Activated CD4-positive, alpha-beta T cell treated with anti-CD3 and anti-CD28 coated beads for 36 hours (primary cell): ENCODE measurements around the gene FETUB. TPM values are rescaled to one million over a fixed set of nuclear protein-coding genes. Genes with fewer than 3 reads are reported as not detected.

Experiments used
- ATAC-seq: fragments of 200-7000 bp; cut with Tn5 transposase; one replicate; pipeline ENCODE4 v1.10.0; 2021; ENCODE audit warnings: mild to moderate bottlenecking, moderate library complexity
- CTCF ChIA-PET: fragments of 350-600 bp; sonication (Branson Sonifier 250); formaldehyde crosslinking; loops from one replicate; lab custom pipeline; 2021; ENCODE audit warnings: antibody characterized with exemption; lab: Charles Lee
- POLR2A ChIA-PET: fragments of 350-600 bp; sonication (Branson Sonifier 250); formaldehyde crosslinking; loops from one replicate; lab custom pipeline; 2021; ENCODE audit warnings: antibody characterized with exemption, inconsistent platforms; lab: Charles Lee
- DNase-seq: peaks from one replicate; pipeline ENCODE4 v3.0.0-alpha.2; 2020
- H3K27ac Mint-ChIP-seq: one replicate; pipeline ENCODE4 v1.8.0; 2021; ENCODE audit warnings: mixed read lengths
- H3K27me3 Mint-ChIP-seq: one replicate; pipeline ENCODE4 v1.8.0; 2021; ENCODE audit warnings: mixed read lengths
- H3K36me3 Mint-ChIP-seq: one replicate; pipeline ENCODE4 v1.8.0; 2021; ENCODE audit warnings: low read depth, mixed read lengths
- H3K4me1 Mint-ChIP-seq: one replicate; pipeline ENCODE4 v1.8.0; 2021; ENCODE audit warnings: mixed read lengths
- H3K4me3 Mint-ChIP-seq: one replicate; pipeline ENCODE4 v1.8.0; 2021; ENCODE audit warnings: mild to moderate bottlenecking, moderate library complexity, mixed read lengths
- H3K9me3 Mint-ChIP-seq: one replicate; pipeline ENCODE4 v1.8.0; 2021; ENCODE audit warnings: low read depth, mixed read lengths
- intact Hi-C, 2 experiments: fragments of 100-400 bp; cut with DNase I in 1 of 2; cut with micrococcal nuclease in 1 of 2; formaldehyde crosslinking; loops; one replicate each; pipeline versions ENCODE4 v1.14.2 to v1.15.1; 2022 to 2024; cut with DNase I, micrococcal nuclease
- total RNA-seq, 2 experiments: library from RNA; stranded (reverse); gene quantifications; one replicate each; pipeline ENCODE4 v1.2.3, GENCODE V29; 2021

The FETUB gene
- total RNA-seq, 2 experiments from 2014 or later: not detected

DNA sequence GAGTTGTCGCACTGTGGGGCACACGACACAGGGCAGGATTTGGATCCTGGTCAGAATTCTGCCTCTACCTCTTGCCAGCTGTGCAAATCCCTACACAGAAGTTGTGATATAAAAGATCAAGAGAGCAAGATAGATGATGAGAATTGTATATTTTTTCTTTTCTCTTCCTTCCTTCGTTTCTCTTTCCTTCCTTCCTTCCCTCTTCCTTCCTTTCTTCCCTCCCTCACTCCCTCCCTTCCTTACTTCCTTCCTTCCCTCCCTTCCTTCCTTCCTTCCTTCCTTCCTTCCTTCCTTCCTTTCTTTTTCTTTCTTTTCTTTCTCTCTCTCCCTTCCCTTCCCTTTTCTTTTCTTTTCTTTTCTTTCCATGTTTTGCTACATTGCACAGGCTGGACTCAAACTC lies 39.3 kb upstream of the FETUB start:
- Mint-ChIP-seq H3K27me3 (no peaks in the 10 kb centered on the region), H3K4me1 (no peaks in the 10 kb centered on the region), H3K36me3 (no peaks in the 10 kb centered on the region), H3K27ac (no peak overlapping the region), H3K4me3 (no peak overlapping the region), H3K9me3 (no peaks in the 10 kb centered on the region)
- intact Hi-C loops: no loop called here
- ATAC-seq: no peak
- DNase-seq: no peak
- POLR2A ChIA-PET: no interaction called here
- CTCF ChIA-PET: interaction anchor here (1.3 to 6.2 kb wide), 4 partner anchors 11 to 16 kb away, joined by 3 to 28 read pairs (median 4); no protein-coding TSS in a partner anchor

DNA sequence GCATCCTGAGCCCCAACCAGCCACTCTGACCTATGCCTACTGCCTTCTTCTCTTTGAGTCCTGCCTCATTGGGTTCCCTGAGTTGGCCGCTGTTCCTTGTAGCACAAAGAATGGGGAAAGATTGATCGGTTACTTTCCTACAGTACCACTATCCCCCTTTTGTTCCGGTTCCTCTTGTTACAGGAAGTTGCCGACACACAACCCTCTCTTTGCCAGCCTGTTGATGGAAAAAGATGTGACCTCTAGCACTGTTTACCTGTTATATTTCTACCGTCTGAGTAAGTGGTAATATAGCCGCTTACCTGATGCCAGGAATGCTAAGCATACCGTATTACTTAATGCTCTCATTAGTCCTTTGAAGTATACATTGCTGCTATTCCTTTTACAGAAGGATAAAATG lies 37.0 kb upstream of the FETUB start:
- ChIA-PET POLR2A (no interaction called here), CTCF (interaction anchor here (3.0 to 6.2 kb wide), 2 partner anchors 12 to 14 kb away, joined by 19 to 28 read pairs; no protein-coding TSS in a partner anchor)
- H3K9me3 Mint-ChIP-seq: no peaks in the 10 kb centered on the region
- ATAC-seq (no peak), DNase-seq (no peak)
- intact Hi-C loops: no loop called here
- H3K27ac Mint-ChIP-seq: no peak overlapping the region
- H3K4me1 Mint-ChIP-seq: no peaks in the 10 kb centered on the region
- no peak overlapping the region for H3K4me3 Mint-ChIP-seq
- H3K27me3 Mint-ChIP-seq: no peaks in the 10 kb centered on the region
- H3K36me3 Mint-ChIP-seq: no peaks in the 10 kb centered on the region

DNA sequence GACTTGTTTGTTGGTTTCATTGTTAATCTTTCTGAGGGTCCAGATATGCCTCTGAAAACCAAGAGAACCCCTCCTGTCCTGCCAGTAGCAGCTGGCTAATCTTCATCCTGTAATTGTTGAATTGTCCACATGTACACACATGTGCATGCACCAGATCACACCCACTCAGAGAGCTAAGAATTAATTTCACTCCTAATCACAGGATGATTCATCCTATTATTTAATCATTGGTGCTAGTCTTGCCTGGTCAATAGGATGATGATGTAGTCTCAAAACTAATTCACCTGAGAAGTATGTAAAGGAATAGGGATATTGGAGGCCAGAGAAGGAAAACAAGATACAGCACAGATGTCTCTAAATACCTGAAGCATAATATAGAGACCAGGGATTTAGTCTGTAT lies 35.1 kb upstream of the FETUB start:
- Mint-ChIP-seq H3K4me1 (no peaks in the 10 kb centered on the region), H3K9me3 (no peaks in the 10 kb centered on the region), H3K27me3 (no peaks in the 10 kb centered on the region), H3K36me3 (no peaks in the 10 kb centered on the region), H3K4me3 (no peak overlapping the region), H3K27ac (no peak overlapping the region)
- DNase-seq (no peak), ATAC-seq (no peak)
- CTCF ChIA-PET: interaction anchor here (0.7 to 6.2 kb wide), 3 partner anchors 10 to 1038 kb away, joined by 3 to 28 read pairs (median 19); no protein-coding TSS in a partner anchor
- intact Hi-C loops: no loop called here
- POLR2A ChIA-PET: no interaction called here

- H3K27ac Mint-ChIP-seq: no peak overlapping the region
- no peaks in the 10 kb centered on the region for H3K36me3 Mint-ChIP-seq
- DNase-seq: no peak
- no peaks in the 10 kb centered on the region for H3K27me3 Mint-ChIP-seq
- ChIA-PET CTCF (interaction anchor here (0.7 to 6.2 kb wide), 3 partner anchors 9 to 1037 kb away, joined by 3 to 28 read pairs (median 19); no protein-coding TSS in a partner anchor), POLR2A (no interaction called here)
- no peak overlapping the region for H3K4me3 Mint-ChIP-seq
- H3K9me3 Mint-ChIP-seq: no peaks in the 10 kb centered on the region
- H3K4me1 Mint-ChIP-seq: no peaks in the 10 kb centered on the region
- no peak for ATAC-seq
- intact Hi-C loops: no loop called here
Observed at GRCh38 chr3:186605561-186606545, 34.3 kb upstream of the FETUB start.

DNA sequence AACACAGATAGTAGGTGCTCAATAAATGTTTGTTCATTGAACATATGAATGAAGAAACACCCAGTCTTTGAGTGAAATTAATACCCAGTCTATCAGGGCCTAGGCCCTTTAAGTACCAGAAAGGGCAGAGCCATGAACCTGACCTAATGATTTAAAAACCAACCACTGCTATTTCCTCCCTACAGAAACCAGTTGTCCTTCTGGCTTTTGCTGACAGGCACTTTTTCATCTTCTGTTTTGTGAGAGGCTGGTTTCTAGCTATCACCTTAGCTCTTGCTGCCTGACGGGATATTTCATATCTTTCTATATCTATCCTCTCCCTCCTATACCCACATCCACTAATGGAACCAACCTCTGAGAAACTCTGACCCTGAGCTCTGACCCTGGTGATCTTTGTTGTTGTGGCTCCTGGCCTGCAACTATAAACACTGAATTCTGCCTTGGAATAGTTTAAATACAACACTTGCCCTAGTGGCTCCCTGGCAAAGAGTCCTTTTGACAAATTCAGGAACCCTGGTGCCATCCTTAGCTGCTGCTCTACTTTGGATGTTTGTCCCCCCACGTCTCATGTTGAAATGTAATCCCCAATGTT lies 31.5 kb upstream of the FETUB start:
- Mint-ChIP-seq H3K4me3 (no peak overlapping the region), H3K27ac (no peak overlapping the region), H3K36me3 (no peaks in the 10 kb centered on the region), H3K4me1 (no peaks in the 10 kb centered on the region), H3K27me3 (peaks cover 5% of the 10 kb centered on the region), H3K9me3 (no peaks in the 10 kb centered on the region)
- ChIA-PET POLR2A (interaction anchor here (0.6 to 0.9 kb wide), 2 partner anchors 15 to 696 kb away, joined by 3 read pairs; no protein-coding TSS in a partner anchor), CTCF (interaction anchor here (0.8 to 1.8 kb wide), 5 partner anchors 8 to 665 kb away, joined by 4 to 6 read pairs (median 5); no protein-coding TSS in a partner anchor)
- DNase-seq (no peak), ATAC-seq (no peak)
- intact Hi-C loops: no loop called here

- intact Hi-C loops: no loop called here
- ChIA-PET CTCF (interaction anchor here (0.5 to 1.8 kb wide), 11 partner anchors 8 to 666 kb away, joined by 3 to 6 read pairs (median 3); no protein-coding TSS in a partner anchor), POLR2A (interaction anchor here (0.6 to 0.9 kb wide), 2 partner anchors 15 to 697 kb away, joined by 3 read pairs; no protein-coding TSS in a partner anchor)
- Mint-ChIP-seq H3K27ac (no peak overlapping the region), H3K36me3 (no peaks in the 10 kb centered on the region), H3K4me3 (no peak overlapping the region), H3K27me3 (peaks cover 6% of the 10 kb centered on the region), H3K9me3 (no peaks in the 10 kb centered on the region), H3K4me1 (peaks cover 1% of the 10 kb centered on the region)
- ATAC-seq (peak; percentile 51), DNase-seq (peak; percentile 51)
Observed at GRCh38 chr3:186609247-186609868, 30.8 kb upstream of the FETUB start.

GRCh38 chr3:186612065-186612464 lies 28.1 kb upstream of the FETUB start:
- intact Hi-C loops: loop anchor here (10.0 kb wide), 2 partner anchors 367 to 553 kb away; no protein-coding TSS in a partner anchor
- H3K4me1 Mint-ChIP-seq: peaks cover 19% of the 10 kb centered on the region
- H3K4me3 Mint-ChIP-seq: no peak overlapping the region
- DNase-seq (no peak), ATAC-seq (no peak)
- H3K27ac Mint-ChIP-seq: no peak overlapping the region
- POLR2A ChIA-PET: no interaction called here
- peaks cover 10% of the 10 kb centered on the region for H3K27me3 Mint-ChIP-seq
- CTCF ChIA-PET: interaction anchor here (0.7 to 1.0 kb wide), 4 partner anchors 10 to 206 kb away, joined by 3 read pairs; no protein-coding TSS in a partner anchor
- H3K36me3 Mint-ChIP-seq: no peaks in the 10 kb centered on the region
- H3K9me3 Mint-ChIP-seq: no peaks in the 10 kb centered on the region

DNA sequence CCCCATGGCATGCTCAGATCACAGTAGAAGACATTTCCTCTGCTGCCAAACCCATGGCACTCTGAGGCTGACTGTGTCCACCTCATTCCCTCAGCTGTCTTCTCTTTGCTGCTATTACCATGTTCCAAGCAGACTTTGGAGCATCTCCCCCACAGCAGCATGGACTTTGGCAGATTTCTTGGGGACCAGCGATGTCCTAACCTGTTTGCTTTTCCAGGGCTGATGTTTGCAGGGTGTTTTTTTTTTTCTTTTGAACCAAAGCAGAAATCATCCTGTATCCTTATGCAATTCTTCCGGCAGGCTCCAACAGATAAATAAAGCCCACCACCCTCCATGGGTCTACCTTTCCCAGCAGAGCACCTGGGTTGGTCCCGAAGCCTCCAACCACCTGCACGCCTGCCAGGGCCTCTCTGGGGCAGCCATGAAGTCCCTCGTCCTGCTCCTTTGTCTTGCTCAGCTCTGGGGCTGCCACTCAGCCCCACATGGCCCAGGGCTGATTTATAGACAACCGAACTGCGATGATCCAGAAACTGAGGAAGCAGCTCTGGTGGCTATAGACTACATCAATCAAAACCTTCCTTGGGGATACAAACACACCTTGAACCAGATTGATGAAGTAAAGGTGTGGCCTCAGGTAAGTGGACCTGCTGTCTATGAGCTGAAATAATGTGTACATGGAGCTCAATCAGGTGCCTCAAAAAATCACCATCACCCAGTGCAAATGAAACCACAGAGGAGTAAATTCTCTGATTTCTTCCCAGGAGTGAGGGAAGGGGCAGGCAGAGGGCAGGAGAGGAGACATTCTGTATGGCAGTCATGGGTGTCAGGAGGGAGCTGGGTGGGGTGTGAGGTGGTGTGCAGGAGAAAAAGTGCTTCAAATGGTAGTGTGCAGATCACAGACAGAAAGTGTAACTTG lies 27.2 kb upstream of the FETUB start, which contains the start of gene AHSG:
TSS of gene AHSG (plus strand) at position 340 of the 916 bp plus-strand sequence. CDS start at position 422, 82 bp downstream.
- no peak within 1 kb of the TSS for H3K27ac Mint-ChIP-seq
- peaks cover 23% of the 10 kb centered on the region for H3K4me1 Mint-ChIP-seq
- intact Hi-C loops: loop anchor here (10.0 kb wide), 2 partner anchors 368 to 552 kb away; no protein-coding TSS in a partner anchor
- DNase-seq (no peak), ATAC-seq (no peak)
- CTCF ChIA-PET: interaction anchor here (0.7 to 5.7 kb wide), 12 partner anchors 11 to 953 kb away, joined by 3 to 90 read pairs (median 4); partner anchors contain the start of gene CRYGS
- H3K9me3 Mint-ChIP-seq: no peaks in the 10 kb centered on the region
- peaks cover 16% of the 10 kb centered on the region for H3K27me3 Mint-ChIP-seq
- H3K4me3 Mint-ChIP-seq: no peak within 1 kb of the TSS
- H3K36me3 Mint-ChIP-seq: no peaks in the 10 kb centered on the region
- POLR2A ChIA-PET: no interaction called here

GRCh38 chr3:186613637-186614265 lies 26.4 kb upstream of the FETUB start:
- Mint-ChIP-seq H3K27ac (no peak overlapping the region), H3K36me3 (no peaks in the 10 kb centered on the region), H3K4me1 (peaks cover 23% of the 10 kb centered on the region), H3K27me3 (peaks cover 24% of the 10 kb centered on the region), H3K4me3 (no peak overlapping the region), H3K9me3 (no peaks in the 10 kb centered on the region)
- CTCF ChIA-PET: interaction anchor here (0.6 to 5.7 kb wide), 28 partner anchors 9 to 954 kb away, joined by 3 to 90 read pairs (median 5); partner anchors contain the start of genes CRYGS and DNAJB11
- ATAC-seq (no peak), DNase-seq (no peak)
- intact Hi-C loops: loop anchor here (1.0 to 10.0 kb wide), 5 partner anchors 43 to 551 kb away; partner anchors contain the start of genes DNAJB11 (in 1 of the 2) and EIF4A2 (in 1 of the 2)
- POLR2A ChIA-PET: no interaction called here
